ENCODE results near the gene KIF26A. TPM values are rescaled to one million over a fixed set of nuclear protein-coding genes. Genes with fewer than 3 reads are reported as not detected.

Gene KIF26A
- total and polyA plus RNA-seq, 2 donors (not counting 1 experiment from before 2014, with no cell fraction given): 0.15 TPM; not detected in 1

DNA sequence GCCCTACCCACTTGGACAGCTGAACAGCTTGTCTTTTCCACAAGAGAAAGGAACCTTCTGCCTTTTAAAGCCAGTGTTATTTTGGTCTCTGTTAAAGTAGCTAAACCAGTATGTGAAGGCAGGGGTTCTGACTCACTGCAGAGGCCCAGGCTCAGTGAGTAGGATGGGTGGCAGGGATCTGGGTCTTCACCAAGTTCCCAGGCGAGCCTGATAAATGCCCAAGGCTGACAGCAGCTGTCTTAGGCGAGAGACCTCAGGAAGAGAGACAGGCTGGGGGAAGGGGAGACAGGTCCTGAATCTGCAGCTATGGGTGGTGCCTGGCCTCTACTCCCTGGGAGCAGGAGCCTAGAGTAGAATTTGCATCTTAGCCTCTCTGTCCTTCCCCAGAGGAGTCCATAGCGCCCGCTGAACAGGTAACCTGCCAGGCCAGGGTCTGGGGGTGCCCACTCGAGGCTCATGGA lies 18.1 kb upstream of the KIF26A start:
- Histone ChIP-seq H4K20me1 (ENCODE audit: control insufficient read depth, insufficient read depth, low read length, poor library complexity, severe bottlenecking) (no peaks in the 10 kb centered on the region), H3K4me2 (replicated peaks; ENCODE audit: low read depth, low read length, poor library complexity, severe bottlenecking) (no peak overlapping the region), H3K36me3 (replicated peaks in 1 of 2; ENCODE audit: control extremely low read depth in 1 of 2, control insufficient read depth in 1 of 2, extremely low read depth in 1 of 2, insufficient read depth in 2 of 2, low read length in 1 of 2) (no peaks in the 10 kb centered on the region), H3K9me3 (ENCODE audit: control extremely low read depth in 1 of 3, control insufficient read depth in 2 of 3, insufficient read depth in 1 of 3, low read length in 2 of 3) (peaks cover 1 to 17% (median 13%) of the 10 kb centered on the region in 3 donors), H3K4me1 (ENCODE audit: control insufficient read depth in 2 of 2, insufficient read depth in 2 of 2, low read length in 2 of 2) (peaks cover 5% of the 10 kb centered on the region in 2 donors), H3K27ac (ENCODE audit: low read length in 2 of 2) (no peak overlapping the region), H3K9ac (ENCODE audit: low read length) (no peak overlapping the region), H3K4me3 (ENCODE audit: control extremely low read depth in 1 of 5, extremely low read depth in 1 of 5, insufficient read depth in 1 of 5, low read depth in 2 of 5, low read length in 4 of 5) (no peak overlapping the region), H2AFZ (ENCODE audit: insufficient read depth, low read depth, low read length, poor library complexity, severe bottlenecking) (no peak overlapping the region), H3K79me2 (ENCODE audit: control insufficient read depth, insufficient read depth, low read length) (no peaks in the 10 kb centered on the region), H3K27me3 (replicated peaks in 1 of 4; ENCODE audit: control extremely low read depth in 1 of 4, control insufficient read depth in 3 of 4, insufficient read depth in 4 of 4, low read length in 3 of 4) (peaks cover 0 to 17% (median 5%) of the 10 kb centered on the region in 4 experiments)
- Mint-ChIP-seq H3K27ac (no peak overlapping the region), H3K27me3 (peaks cover 31% of the 10 kb centered on the region), H3K4me1 (peaks cover 8% of the 10 kb centered on the region), H3K9me3 (ENCODE audit: insufficient read depth) (peaks cover 5% of the 10 kb centered on the region), H3K4me3 (no peak overlapping the region)
- TF ChIP-seq EZH2 (IDR thresholded peaks at IDR 0.05; ENCODE audit: borderline replicate concordance, insufficient read depth, low read depth, low read length, poor library complexity, severe bottlenecking): no peak
- TF ChIP-seq, protein P1, sequence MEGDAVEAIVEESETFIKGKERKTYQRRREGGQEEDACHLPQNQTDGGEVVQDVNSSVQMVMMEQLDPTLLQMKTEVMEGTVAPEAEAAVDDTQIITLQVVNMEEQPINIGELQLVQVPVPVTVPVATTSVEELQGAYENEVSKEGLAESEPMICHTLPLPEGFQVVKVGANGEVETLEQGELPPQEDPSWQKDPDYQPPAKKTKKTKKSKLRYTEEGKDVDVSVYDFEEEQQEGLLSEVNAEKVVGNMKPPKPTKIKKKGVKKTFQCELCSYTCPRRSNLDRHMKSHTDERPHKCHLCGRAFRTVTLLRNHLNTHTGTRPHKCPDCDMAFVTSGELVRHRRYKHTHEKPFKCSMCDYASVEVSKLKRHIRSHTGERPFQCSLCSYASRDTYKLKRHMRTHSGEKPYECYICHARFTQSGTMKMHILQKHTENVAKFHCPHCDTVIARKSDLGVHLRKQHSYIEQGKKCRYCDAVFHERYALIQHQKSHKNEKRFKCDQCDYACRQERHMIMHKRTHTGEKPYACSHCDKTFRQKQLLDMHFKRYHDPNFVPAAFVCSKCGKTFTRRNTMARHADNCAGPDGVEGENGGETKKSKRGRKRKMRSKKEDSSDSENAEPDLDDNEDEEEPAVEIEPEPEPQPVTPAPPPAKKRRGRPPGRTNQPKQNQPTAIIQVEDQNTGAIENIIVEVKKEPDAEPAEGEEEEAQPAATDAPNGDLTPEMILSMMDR (IDR thresholded peaks at IDR 0.05): no peak
- ATAC-seq (ENCODE audit: low read depth) (no peak), DNase-seq (no peak)
- ChIA-PET POLR2A (no interaction called here), CTCF (interaction anchor here (0.5 kb wide), 1 partner anchor 8 kb away, joined by 3 read pairs; no protein-coding TSS in a partner anchor)
- intact Hi-C loops (cut with micrococcal nuclease): no loop called here
- 83% methylated on average over 5 of the region's 5 CpGs for WGBS (ENCODE audit: insufficient coverage)

DNA sequence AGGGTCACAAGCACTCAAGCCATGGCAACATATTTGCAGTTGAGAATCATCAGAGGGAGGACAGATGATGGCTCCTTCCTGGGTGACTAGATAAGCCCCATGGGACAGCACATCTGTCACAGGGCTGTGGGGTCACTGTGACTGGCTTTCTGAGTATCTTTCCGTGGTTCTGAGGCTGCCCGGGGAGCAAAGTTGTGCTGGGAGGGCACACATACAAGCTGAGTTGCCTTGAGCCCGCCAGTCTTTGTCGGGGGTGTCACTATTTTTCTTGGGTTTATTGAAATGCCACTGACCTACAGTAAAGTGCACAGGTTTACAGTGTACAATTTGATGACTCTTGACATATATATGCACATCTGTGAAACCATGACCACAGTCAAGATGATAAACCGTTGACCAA lies 17.2 kb upstream of the KIF26A start:
- Histone ChIP-seq H3K27ac (ENCODE audit: low read length in 2 of 2) (no peak overlapping the region), H4K20me1 (ENCODE audit: control insufficient read depth, insufficient read depth, low read length, poor library complexity, severe bottlenecking) (no peaks in the 10 kb centered on the region), H3K27me3 (replicated peaks in 1 of 4; ENCODE audit: control extremely low read depth in 1 of 4, control insufficient read depth in 3 of 4, insufficient read depth in 4 of 4, low read length in 3 of 4) (peaks cover 0 to 10% (median 2%) of the 10 kb centered on the region in 4 experiments), H3K4me2 (replicated peaks; ENCODE audit: low read depth, low read length, poor library complexity, severe bottlenecking) (no peak overlapping the region), H2AFZ (ENCODE audit: insufficient read depth, low read depth, low read length, poor library complexity, severe bottlenecking) (no peak overlapping the region), H3K9me3 (ENCODE audit: control extremely low read depth in 1 of 3, control insufficient read depth in 2 of 3, insufficient read depth in 1 of 3, low read length in 2 of 3) (peaks cover 1 to 15% (median 14%) of the 10 kb centered on the region in 3 donors), H3K79me2 (ENCODE audit: control insufficient read depth, insufficient read depth, low read length) (no peaks in the 10 kb centered on the region), H3K4me1 (ENCODE audit: control insufficient read depth in 2 of 2, insufficient read depth in 2 of 2, low read length in 2 of 2) (peaks cover 2 to 4% of the 10 kb centered on the region in 2 donors), H3K9ac (ENCODE audit: low read length) (no peak overlapping the region), H3K4me3 (ENCODE audit: control extremely low read depth in 1 of 5, extremely low read depth in 1 of 5, insufficient read depth in 1 of 5, low read depth in 2 of 5, low read length in 4 of 5) (no peak overlapping the region), H3K36me3 (replicated peaks in 1 of 2; ENCODE audit: control extremely low read depth in 1 of 2, control insufficient read depth in 1 of 2, extremely low read depth in 1 of 2, insufficient read depth in 2 of 2, low read length in 1 of 2) (no peaks in the 10 kb centered on the region)
- CTCF ChIA-PET: interaction anchor here (1.0 kb wide), 1 partner anchor 43 kb away, joined by 5 read pairs; no protein-coding TSS in a partner anchor
- no peak for TF ChIP-seq EZH2 (IDR thresholded peaks at IDR 0.05; ENCODE audit: borderline replicate concordance, insufficient read depth, low read depth, low read length, poor library complexity, severe bottlenecking)
- TF ChIP-seq, protein P1 (IDR thresholded peaks at IDR 0.05): no peak
- peaks cover 4% of the 10 kb centered on the region for H3K4me1 Mint-ChIP-seq
- no peak overlapping the region for H3K27ac Mint-ChIP-seq
- ATAC-seq (ENCODE audit: low read depth) (no peak), DNase-seq (no peak)
- no peak overlapping the region for H3K4me3 Mint-ChIP-seq
- peaks cover 5% of the 10 kb centered on the region for H3K9me3 Mint-ChIP-seq (ENCODE audit: insufficient read depth)
- H3K27me3 Mint-ChIP-seq: peaks cover 23% of the 10 kb centered on the region
- WGBS (ENCODE audit: insufficient coverage): 73% methylated on average over 5 of the region's 5 CpGs
- intact Hi-C loops (cut with micrococcal nuclease): no loop called here
- POLR2A ChIA-PET: no interaction called here
